ENCODE data around the gene MAP4K4. TPM values are rescaled to one million over a fixed set of nuclear protein-coding genes. Genes with fewer than 3 reads are reported as not detected.
"Not testable (repeated sequence)": the region's sequence is repeated elsewhere in the genome, so short reads cannot be mapped to it uniquely, and the experiment has no call there.

Gene MAP4K4
- total RNA-seq, 1 donor from 2014 or later: 165 TPM

DNA sequence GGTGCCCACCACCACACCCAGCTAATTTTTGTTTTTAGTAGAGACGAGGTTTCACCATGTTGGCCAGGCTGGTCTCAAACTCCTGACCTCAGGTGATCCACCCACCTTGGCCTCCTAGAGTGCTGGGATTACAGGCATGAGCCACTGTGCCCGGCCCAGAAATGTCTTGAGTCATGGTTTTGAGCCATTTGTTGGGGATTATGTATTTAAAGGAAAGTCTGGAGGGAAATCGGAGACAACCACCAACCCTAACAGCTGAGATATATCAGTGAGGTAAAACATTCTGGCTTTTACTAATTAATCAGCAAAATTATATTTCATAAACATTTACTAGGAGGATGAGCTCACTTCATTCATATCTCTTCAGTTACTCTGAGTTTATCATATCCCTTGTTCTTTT, 72.2 kb downstream of the MAP4K4 start:
- DNase-seq: not testable (repeated sequence)

DNA sequence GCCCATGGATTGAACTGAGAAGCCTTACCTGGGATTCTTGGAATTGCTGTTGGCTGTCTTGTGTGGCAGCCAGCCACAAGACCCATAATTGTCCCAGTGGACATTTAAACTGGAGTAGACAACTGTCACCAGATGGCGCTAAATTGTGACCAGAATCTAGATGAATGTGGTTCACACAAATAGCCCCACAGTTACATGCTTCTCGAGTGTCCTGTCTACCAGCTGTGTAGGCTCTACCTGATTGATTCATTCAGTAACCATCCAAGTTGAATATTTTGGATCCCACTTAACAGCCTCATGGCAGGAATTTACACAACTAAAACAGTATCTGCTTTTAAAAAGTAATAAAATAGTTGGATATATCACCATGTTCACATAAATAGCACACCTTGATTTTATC, 73.2 kb downstream of the MAP4K4 start:
- no peak for DNase-seq

DNA sequence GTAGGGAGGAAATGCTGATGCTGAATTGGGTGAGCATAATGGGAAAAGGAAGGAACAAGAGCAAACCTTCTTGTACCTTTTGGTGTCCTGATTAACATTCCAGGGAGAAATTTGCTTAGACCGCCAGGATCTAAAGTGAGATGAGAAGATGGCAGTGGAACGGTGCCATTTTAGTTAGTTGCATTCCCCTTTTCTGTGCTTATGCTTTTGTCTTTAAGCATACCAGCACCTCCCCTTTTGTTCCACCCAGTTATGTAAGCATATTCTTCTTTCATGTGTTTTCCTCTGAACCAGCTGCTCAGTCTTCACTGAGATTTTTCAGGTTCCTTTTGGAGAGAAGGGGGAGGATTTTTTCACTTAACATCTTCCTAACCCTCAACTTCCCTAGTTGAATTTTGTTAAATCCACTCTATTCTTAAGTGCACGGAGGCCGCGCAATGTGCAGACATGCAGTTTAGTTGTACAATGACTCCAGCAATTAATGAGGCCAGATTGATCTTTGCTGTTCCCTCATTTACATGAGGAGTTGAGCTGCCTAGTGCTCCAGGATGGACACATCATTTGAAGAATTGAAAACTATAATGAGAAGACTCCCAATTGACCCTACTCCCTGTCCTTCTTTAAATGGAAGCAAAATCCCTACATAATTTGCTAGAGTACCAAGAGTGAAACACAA, 73.9 kb downstream of the MAP4K4 start:
- no peak for DNase-seq

DNA sequence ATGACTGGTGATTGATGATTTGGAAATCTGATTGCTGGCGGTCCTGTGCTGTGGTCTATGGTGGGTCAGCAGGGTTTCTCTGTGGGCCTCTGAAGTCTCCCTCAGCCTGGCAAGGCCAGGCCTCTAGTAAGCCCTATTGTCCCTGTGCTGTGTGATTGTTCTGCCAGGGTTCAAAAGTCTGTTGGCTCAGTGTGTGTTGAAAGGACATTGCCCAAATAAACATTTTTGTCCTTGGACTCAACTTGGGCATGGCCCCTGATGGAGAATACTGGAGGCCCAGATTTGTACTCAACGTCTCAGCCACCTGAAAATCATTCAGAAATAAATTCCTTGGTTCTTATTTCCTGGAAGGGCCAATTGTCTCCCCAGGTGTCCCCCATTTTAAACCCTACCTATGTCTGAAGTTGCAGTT, 74.4 kb downstream of the MAP4K4 start:
- no peak for DNase-seq

DNA sequence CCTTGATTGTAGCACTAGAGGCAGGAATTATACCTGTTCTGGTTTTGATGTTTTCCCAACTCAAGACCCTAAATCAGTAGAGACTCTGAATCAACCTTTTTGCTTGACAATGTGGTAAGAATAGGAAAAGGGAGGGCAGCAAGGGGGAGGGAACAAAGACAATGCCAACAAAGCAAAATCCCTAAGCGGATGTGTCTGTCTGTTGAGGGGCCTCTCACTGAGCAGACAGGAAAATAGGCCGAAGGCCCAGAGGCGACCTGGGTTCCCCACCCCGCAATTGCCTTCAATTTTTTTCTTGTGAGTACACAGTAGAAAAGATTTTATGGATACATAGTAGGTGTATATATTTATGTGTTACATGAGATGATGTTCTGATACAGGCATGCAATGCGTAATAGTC, 75.6 kb downstream of the MAP4K4 start:
- DNase-seq: no peak

DNA sequence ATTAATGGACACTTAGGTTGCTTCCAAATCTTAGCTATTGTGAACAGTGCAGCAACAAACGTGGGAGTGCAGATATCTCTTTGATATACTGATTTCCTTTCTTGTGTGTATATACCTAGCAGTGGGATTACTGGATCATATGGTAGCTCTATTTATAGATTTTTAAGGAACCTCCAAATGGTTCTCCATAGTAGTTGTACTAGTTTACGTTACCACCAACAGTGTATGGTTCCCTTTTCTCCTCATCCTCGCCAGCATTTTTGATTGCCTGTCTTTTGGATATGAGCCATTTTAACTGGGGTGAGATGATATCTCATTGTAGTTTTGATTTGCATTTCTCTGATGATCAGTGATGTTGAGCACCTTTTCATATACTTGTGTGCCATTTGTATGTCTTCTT, 76.5 kb downstream of the MAP4K4 start:
- DNase-seq: not testable (repeated sequence)

DNA sequence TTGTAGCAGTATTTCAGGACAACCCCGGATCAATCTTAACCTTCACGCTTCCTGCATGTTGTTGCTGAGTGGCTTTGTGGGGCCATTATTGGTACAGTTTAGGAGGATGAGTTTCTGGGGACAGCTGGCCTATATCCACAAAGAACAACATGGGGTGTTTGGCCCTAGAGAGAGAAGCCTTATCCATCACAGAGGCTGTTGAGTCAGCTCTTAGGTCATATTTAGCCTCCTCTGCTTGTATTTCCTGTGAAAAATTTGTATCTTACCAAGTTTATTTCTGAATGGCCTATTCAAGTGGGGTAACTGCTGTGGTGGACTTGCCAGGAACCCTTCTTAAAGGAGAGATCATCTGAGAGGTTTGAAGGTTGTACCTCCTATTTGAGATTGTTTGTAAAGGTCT, 77.6 kb downstream of the MAP4K4 start:
- no peak for DNase-seq

DNA sequence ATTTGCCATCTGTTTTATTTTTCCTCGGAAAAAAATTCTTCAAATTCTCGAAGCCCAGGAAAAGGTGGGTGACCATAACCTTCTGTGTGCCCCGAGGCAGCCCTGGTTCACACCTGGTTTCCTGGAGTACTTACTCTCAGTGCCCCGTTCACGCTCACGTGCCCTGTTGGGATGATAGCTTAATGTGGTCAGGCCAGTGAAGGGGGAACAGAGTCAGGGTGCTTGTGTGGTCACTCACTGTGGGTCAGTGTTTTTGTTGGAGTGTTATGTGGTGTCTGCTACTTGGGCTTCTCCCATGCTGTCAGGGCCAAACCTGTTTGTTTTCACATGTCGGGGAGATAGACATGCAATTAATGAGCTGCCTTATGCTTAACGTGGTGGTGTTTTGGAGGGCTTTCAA, 78.1 kb downstream of the MAP4K4 start:
- DNase-seq: no peak

DNA sequence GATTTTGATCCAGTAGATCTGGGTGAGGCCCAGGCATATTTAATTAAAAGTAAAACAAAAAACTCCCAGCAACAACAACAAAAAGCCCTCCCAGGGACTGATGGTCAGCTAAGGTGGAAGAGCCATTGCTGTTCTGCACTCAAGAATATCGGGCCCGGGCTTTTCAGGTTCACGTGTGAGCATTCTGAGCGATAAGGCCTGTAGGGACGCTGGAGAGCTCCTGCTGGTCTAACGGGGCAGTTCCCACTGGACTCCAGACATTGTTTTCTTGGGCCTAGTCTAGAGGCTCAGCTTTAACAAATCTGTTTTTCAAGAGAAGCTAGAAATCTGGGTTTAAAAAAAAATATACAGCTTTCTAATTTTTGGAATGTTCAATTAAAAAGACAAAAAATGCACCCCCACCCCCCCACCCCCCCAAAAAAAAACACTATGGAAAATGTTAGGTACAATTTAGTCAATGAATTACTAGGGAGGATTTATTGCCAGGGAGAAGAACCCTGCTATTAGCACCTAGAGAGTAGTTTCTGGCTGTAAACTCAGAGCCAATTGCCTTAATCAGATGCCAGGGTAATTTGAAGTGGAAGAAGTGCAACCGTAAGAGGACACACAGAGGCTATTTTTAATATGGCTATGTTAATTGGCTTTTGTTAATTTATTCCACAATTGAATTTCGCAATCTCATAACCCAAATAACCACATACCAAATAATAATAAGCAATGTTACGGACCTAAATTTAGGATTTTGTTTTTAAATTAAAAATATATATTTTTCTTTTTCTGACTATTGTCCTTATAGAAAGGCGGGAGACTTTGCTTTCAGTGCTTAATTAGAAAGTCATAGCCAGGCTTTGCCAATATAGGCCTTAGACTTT, 78.9 kb downstream of the MAP4K4 start:
- no peak for DNase-seq

DNA sequence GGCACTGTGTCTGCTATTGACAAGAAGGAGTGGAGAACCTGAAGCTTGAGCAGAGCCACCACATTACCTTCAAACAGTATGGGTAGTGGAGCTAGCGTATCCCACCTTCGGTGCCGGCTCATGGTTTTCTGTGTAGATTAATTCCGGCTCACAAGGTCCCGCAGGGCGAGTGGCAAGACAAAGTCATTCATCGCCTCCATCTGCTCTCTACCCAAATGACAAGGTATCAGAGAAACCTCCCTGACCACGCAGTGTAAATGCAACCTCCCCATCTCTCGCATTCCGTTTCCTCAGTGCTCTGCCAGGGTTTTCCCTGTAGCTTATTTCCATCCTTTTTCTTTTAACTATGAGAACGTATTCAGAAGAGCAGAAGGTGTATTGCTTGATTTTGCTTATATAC, 79.8 kb downstream of the MAP4K4 start:
- no peak for DNase-seq

DNA sequence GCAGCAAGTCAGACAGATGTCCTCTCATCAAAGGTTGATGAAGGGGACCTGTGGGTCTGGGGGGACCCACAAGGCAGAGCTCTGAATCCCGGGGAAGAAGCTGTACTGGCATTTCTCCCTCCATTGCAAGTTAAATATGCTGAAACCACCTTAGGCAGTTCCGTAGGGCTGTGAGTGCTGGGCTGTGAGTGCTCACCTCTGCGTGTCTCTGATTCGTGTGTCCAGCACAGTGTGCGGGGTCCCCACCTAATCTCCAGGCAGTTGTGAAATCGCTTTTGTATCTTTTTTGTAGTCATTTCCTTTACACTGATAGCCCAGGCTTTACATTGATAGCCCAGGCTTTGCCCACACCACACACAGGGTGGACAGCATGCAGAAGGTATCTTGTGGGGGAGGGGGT, 80.6 kb downstream of the MAP4K4 start:
- no peak for DNase-seq

DNA sequence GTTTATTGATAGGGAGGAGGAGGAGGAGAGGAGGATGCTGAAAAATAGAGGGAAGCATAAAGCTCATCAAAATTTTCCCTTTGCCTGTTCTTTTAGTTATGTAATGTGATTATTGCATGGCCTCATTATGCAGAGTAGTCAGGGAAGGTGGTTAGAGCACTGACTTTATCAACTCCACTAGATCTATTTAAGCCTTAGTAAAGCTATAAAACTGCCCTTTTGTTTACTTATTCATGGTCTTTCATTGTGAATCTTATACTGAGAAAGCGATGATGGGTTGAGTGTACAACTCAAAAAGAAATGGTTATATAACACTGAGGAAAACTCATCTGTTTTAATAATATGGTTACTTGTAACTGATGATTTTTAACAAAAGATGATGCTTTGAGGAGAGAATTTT, 81.7 kb downstream of the MAP4K4 start:
- DNase-seq: no peak

DNA sequence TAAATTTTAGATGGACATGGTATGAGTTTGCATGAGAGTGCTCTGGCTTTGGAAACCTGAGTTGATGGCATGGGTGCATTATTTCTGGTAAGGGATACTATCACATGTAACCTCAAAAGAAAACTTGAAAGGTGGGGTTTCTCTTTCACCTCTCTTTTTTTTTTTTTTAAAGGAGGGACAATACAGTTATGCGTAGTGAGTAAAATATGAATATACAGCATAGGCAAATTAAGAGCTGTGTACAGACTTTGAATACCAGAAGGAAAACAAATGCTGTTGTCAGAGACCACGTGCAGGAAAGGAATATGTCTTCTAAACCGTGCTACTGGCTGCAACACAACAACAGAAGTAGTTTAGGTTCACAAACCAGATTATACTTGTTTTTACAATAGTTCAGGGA, 82.1 kb downstream of the MAP4K4 start:
- no peak for DNase-seq

DNA sequence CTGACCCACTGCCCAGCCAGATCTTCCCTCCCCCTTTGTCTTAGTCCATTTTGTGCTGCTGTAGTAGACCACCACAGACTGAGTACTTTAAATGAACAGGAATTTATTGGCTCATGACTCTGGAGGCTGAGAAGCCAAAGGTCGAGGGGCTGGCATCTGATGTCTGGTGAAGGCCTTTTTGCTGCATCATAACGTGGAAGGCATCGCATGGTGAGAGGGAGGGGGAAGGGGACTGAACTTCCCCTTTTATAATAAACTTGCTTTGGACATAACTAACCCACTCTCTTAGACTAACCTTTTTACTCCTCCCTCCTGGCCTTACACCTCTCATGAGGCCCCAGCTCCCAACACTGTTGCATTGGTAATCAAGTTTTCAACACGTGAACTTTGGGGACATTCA, 83.8 kb downstream of the MAP4K4 start:
- no peak for DNase-seq

DNA sequence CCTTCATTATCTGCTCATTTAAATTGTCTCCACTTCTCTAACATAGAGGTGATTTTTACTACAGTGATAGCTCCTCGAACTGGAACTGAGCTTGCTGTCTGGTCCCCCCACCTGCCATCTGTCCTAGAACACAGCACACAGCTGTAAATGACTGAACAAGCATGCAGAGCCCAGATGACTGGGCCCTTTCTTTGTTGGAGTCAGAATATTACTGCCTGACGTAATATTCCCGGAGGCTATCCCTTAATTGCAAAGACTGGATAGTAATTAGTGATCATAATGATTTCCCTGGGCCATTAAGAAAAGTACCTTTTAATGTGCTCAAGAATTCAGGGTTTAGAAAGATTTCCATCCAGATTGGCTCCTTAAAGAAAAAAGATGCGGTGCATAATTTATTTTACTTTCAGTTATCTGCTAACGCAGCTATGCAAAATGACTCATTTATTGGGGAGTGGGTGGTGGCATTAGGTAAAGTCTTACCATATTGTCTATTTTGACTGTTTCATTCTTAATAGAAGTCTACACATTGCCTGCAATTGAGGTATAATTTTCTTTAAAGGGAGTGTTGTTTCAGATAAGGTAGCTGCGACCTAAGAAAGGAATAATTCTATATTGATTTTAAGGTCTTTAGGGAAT, 84.4 kb downstream of the MAP4K4 start:
- no peak for DNase-seq

DNA sequence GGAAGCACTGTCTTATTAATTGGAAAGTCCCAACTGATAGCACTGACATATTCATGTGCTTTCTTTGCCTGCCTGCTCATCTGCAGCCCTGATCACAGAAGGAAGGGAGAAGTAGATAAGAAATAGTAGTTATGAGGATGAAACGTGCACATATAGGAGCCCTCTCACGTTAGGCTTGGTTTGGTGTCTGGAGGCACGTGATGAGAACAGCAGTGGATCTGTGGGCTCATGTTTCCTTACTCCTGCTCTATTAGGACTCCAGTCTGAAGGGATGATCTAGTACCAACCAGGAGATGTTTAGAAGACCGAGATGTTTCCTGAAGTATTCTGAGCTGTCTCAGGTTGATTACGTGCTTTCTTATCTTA, 84.9 kb downstream of the MAP4K4 start:
- DNase-seq: no peak

DNA sequence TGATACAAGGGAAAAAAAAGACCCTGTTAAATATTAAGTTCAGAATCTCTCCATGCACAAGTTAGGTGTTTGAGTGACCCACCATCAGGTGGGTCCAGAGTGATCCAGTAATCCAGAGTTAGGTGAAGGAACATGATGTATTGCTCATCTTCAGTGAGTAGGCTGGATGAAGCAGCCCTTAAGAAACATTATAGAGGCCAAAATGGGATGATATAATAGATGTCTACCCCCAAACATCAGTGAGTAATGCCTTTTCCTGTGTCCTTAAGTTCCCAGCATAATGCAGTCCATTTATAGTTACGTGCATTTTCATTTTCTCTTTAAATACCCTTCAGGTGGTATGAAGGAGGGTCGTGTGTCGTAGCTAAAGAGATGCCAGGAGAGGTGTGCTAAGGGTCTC, 89.6 kb downstream of the MAP4K4 start:
- no peak for DNase-seq

DNA sequence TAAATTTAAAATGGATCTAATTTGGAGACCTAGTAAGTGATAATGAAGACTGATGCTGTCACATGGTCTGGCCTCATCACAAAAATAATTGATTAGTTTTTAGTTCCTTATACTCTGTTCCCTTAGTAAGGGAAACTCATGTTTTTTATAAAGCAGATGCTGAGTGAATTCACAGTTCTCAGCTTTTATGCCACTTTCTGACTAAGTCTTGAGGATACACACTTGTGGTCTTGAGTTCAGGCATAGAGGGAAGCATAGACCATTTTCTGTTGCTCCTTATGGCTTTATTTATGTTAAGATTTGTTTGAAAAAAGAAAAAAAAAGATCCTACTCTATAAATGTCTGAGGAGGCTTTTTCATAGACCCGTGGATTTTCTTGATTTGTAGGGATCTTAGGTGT, 91.1 kb downstream of the MAP4K4 start:
- no peak for DNase-seq

DNA sequence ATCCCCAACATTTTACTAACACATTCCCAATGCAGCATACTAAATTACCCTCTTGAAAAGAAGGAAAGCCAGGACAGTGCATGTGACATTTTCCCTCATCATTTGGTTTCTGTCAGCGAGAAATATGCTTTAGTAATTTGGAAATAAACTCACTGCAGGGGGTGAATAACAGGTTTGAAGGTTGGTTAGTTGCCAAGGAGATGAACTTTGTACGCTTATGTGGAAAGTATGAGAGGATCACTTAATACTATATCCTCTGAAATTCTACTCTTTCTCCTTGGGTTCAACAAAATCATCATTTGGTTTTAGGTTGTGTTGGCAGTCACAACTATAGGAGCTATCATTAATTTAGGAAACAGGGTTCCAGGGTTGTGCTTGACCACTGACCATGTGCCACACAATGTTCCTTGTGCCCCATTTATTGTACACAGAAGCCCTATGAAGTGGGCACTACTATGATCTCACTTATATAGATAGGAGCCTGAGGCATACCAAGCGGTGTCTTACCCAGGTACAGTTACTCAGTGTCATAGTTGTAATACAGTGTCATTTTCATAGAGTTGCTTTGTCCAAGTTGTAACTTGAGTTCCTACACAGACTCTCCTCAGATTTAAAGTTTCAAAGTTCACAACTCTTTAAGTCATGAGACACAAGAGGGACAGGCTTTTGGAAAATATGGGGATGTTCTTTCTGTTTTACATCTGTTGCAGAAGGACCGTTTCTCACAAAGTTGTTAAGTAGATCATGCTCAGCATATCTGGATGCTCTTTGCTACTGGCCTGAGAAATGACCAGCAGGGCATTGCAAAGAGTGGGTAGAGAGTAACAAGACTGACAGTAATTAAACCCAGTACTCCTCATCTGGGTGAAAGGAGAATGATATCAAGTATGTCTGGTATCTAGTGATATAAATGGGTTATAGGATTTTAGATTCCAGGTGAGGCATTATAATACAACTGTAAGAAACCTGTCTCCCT, 91.8 kb downstream of the MAP4K4 start:
- no peak for DNase-seq

DNA sequence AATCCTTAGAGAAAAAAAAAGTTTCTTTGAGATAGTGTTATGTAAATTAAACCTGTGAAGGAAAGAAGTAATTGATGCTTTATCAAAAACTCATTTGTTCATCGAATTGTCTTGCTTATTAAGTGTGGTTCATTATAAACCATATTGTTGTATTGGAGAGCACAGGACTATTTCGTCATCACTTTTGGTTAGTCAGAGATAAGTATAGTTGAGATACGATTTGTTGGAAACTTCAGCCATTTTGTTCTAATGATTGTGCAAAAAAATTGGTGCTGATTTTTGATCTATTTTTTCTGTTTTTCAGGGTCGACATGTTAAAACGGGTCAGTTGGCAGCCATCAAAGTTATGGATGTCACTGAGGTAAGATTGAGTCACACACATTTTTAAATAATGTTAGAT, 92.9 kb downstream of the MAP4K4 start:
- DNase-seq: no peak

DNA sequence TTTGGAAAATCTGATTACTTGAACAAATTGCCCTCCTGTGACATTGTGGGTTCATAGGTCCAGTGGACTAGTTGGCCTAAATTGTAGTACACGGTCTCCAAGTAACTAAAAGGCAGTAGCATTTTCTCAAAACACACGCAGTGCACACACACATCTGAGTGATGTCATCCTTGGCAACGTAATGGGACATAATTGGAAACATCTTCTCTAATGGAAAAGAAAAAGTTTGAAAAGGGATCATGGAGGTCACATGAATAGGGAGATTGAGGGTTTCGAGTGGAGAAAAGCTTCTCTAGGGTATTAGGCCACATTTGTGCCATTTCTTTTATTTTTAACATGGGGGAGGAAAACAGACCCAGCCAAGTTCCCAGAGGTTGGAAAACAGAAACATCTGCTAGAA, 93.3 kb downstream of the MAP4K4 start:
- DNase-seq: no peak

DNA sequence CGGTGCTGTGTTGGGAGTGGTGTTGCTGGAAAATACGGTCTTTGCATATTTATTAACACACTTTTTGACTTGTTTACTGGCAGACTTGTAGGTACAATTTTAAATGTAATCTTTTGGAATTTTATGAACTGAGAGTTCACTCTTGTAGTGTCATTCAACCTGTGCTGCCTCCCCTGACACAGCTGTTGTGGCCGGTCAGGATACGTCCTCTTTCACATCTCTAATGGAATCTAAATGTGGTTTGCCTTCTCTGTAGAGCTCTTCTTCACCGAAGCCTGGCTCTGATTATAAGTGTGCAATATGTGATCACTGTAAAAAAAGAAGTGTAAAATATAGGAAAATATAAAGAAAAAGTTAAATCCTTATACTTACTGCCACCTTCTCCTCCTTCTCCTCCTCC, 94.7 kb downstream of the MAP4K4 start:
- no peak for DNase-seq
